Skeletal muscle tissue (tissue), 4 donors: ENCODE measurements around the gene TAOK3. TPM values are rescaled to one million over a fixed set of nuclear protein-coding genes. Genes with fewer than 3 reads are reported as not detected.
A peak's percentile ranks its signal among the peaks of the same experiment; 100 is the strongest.
"Not testable (repeated sequence)": the region's sequence is repeated elsewhere in the genome, so short reads cannot be mapped to it uniquely, and the experiment has no call there.

Experiments used
- H3K27ac ChIP-seq: one replicate; pipeline ENCODE4 v1.7.0; 2013; ENCODE audit warnings: mild to moderate bottlenecking, low read depth, low read length, inconsistent platforms
- H3K27me3 ChIP-seq, 3 donors: one replicate each; pipeline ENCODE4 v1.7.0; 2013; ENCODE audit warnings: low read length in 3 of 3; ENCODE audit not compliant: control insufficient read depth in 3 of 3, insufficient read depth in 3 of 3
- H3K36me3 ChIP-seq, 3 donors: one replicate each; pipeline ENCODE4 v1.7.0; 2013; ENCODE audit warnings: low read length in 3 of 3; ENCODE audit not compliant: control insufficient read depth in 3 of 3, insufficient read depth in 3 of 3
- H3K4me1 ChIP-seq, 3 donors: one replicate each; pipeline ENCODE4 v1.7.0; 2013; ENCODE audit warnings: low read length in 3 of 3, mild to moderate bottlenecking in 3 of 3; ENCODE audit not compliant: control insufficient read depth in 3 of 3, insufficient read depth in 3 of 3
- H3K4me3 ChIP-seq, 3 donors: one replicate each; pipeline ENCODE4 v1.7.0; 2013; ENCODE audit warnings: low read length in 3 of 3
- H3K9ac ChIP-seq, 3 donors: one replicate each; pipeline ENCODE4 v1.7.0; 2013; ENCODE audit warnings: low read length in 3 of 3, mild to moderate bottlenecking in 3 of 3, moderate library complexity in 2 of 3, low read depth in 1 of 3
- H3K9me3 ChIP-seq, 3 donors: one replicate each; pipeline ENCODE4 v1.7.0; 2013; ENCODE audit warnings: low read length in 3 of 3; ENCODE audit not compliant: control insufficient read depth in 3 of 3
- total RNA-seq: library from RNA; depleted of rRNA; stranded (reverse); fragments of >200 nt; gene quantifications from one replicate; pipeline ENCODE4 v1.2.3, GENCODE V29; 2014
- donor health status: Osteomylitis.

TAOK3 gene
- total RNA-seq, 1 donor from 2014 or later: 9.4 TPM

DNA sequence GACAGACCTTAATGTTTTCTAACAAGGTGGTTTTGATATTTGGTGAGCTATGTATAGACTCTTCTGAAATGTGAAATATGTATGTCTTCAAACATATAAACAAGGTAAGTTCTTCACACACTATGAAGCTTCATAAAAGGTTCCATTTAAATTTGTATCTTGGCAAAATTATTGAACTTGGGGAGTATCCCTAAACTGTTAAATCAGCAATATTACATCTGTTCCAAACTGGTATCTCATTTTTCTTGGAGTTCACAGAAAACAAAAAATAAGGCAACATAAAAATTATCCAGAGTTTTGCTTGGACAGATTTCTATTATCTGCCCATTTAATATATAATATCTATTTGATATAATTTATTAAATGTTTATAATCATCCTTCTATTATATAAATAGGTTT, 62.4 kb downstream of the TAOK3 start:
- no peak overlapping the region for H3K4me3 ChIP-seq
- H3K27ac ChIP-seq: no peak overlapping the region
- no peaks in the 10 kb centered on the region for H3K27me3 ChIP-seq
- peaks cover 0 to 2% (median 0%) of the 10 kb centered on the region in 3 donors for H3K4me1 ChIP-seq
- no peaks in the 10 kb centered on the region for H3K9me3 ChIP-seq
- H3K9ac ChIP-seq: no peak overlapping the region
- no peaks in the 10 kb centered on the region for H3K36me3 ChIP-seq

DNA sequence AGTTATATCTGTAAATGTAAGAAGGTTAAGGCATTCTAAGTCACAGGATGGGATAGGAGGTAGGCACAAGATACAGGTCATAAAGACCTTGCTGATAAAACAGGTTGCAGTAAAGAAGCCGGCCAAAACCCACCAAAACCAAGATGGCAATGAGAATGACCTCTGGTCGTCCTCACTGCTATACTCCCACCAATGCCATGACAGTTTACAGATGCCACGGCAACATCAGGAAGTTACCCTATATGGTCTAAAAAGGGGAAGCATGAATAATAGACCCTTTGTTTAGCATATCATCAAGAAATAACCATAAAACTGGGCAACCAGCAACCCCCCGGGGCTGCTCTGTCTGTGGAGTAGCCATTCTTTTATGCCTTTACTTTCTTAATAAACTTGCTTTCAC, 64.7 kb downstream of the TAOK3 start:
- not testable (repeated sequence) for H3K4me3 ChIP-seq, H3K4me1 ChIP-seq, H3K9ac ChIP-seq, H3K27ac ChIP-seq, H3K36me3 ChIP-seq, H3K9me3 ChIP-seq, H3K27me3 ChIP-seq

DNA sequence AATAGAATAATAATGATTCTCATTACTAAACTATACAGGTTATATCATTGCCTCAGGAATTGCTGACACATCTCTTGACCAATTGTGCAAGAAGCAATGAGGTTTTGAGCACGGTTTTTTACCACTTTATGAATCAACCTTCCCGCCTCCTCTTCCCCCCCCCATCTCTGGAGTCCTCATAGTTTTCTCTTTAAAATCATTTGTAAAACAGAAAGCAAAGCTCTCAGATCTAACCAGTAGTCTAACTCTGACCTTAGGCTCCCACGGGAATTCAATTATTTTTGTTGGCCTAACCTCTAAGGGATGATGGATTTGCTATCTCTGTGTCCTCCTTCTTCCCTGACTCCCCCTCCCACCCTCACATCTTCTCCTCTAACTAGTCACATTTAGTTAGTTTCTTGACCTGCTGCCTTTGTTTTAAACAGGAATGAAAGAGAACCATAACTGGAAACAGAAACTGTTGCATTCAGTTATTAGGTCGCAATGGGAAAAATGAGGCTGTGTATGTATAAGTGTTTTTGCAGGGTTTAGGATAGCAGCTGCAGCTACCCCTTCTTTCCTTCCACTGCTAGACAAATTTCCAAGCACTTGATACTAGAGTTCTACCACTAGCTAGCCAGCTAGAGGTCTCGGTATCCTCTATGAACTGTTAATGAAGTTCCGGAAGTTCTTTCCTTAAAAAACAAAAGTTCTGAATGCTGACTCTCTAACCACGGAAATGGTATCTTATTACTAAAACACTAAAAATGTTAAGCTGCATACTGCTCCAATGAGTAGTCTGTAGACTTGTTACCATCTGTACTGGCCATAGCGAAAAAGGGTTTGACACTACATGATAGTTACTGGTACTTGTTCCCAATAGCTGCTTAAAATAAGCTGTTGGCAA, 65.4 kb downstream of the TAOK3 start:
- H3K9ac ChIP-seq: no peak overlapping the region
- no peaks in the 10 kb centered on the region for H3K4me1 ChIP-seq
- H3K27ac ChIP-seq: peak overlapping the region; percentile 2
- peak overlapping the region in 1 of 3 donors; percentile 0 for H3K4me3 ChIP-seq
- no peaks in the 10 kb centered on the region for H3K36me3 ChIP-seq
- no peaks in the 10 kb centered on the region for H3K27me3 ChIP-seq
- H3K9me3 ChIP-seq: no peaks in the 10 kb centered on the region

DNA sequence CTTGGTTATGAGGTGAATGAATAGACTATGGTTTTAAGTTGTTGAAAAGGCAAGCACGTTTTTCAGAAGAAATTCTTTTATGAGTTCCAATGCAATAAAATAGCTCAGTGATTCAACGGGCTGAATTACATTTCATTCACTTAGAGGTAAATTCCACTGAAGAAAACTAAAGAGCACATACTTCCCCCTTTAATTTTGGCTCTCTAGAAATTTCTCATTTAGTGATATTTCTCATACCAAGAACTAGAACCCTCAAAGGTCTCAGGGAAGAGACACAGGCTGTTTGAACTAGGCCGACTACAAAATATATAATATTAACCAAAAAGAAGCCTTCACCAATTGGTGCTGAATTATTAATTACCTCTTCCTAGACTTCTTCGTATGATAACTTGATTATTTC, 68.6 kb downstream of the TAOK3 start:
- Histone ChIP-seq H3K27me3 (no peaks in the 10 kb centered on the region), H3K4me3 (no peak overlapping the region), H3K27ac (no peak overlapping the region), H3K9ac (no peak overlapping the region), H3K36me3 (no peaks in the 10 kb centered on the region), H3K4me1 (no peaks in the 10 kb centered on the region), H3K9me3 (no peaks in the 10 kb centered on the region)

DNA sequence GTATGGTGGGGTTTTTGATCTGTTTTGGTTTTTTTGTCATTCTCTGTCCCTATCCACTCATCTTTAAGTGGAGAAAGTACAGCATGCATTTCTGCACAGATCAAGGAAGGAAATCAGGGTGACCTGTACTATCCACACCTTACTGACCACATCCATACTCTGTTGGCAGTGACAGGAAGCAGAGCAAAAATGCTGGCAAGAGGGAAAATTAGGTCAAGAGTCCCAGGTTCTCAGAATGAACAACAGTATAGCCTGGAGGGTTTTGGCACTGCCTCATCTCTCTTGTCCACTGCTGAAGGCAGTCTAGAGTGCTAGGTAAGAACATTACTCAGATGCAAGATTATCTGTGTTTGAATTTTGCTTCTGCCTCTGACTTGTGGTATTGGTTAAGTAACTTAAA, 70.7 kb downstream of the TAOK3 start:
- Histone ChIP-seq H3K4me1 (no peaks in the 10 kb centered on the region), H3K27ac (no peak overlapping the region), H3K27me3 (no peaks in the 10 kb centered on the region), H3K4me3 (no peak overlapping the region), H3K9me3 (no peaks in the 10 kb centered on the region), H3K36me3 (no peaks in the 10 kb centered on the region), H3K9ac (no peak overlapping the region)

DNA sequence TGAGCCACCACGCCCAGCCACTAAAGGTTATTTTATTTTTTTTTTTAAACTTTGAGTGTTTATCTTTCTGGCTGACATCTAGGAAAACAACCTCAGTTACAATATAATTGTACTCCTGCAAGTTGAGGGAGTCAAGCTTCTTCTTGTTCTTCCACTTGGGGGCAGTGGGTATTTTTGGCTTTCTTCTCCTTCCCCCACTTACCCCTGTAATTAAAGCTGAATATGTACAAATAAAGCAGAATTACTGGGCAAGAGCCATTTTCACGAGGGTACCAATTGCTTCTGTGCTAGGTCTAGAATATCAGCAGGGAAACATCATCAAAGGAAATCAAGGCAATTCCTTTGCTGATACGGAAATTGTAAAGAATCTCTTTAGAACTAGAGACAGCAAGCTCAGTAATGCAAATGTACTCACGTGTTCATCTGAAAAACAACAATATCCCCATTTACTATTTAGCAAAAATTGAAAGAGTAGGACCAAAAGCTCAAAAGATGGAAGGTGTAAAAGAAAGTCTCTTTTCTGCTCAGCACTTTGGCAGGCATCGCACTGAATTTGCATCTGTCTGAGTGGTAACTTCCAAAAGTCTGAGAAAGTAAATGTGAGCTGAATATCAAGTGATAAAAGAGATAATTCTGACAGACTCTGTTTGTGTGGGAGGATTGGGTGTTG, 72.8 kb downstream of the TAOK3 start:
- H3K4me1 ChIP-seq: no peaks in the 10 kb centered on the region
- no peaks in the 10 kb centered on the region for H3K36me3 ChIP-seq
- no peaks in the 10 kb centered on the region for H3K27me3 ChIP-seq
- H3K9me3 ChIP-seq: no peaks in the 10 kb centered on the region
- no peak overlapping the region for H3K9ac ChIP-seq
- no peak overlapping the region for H3K4me3 ChIP-seq
- no peak overlapping the region for H3K27ac ChIP-seq

DNA sequence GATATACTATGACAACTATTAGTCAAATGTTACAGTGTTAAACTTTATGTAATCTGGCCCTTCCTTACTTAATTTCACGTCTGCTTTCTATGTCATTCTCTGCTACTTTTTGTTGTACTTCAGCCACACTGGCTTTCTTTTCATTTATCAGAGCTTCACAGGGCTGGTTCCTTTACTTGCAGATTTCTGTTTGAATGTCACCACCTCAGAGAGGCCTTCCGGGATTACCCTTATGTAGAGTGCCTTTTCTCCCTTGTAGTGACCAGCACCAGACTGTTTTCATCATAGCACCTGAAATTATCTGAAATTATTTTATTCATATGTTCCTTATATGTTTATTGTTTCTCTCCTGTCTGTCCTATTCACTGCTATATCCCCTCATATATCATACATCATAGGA, 75.4 kb downstream of the TAOK3 start:
- H3K9me3 ChIP-seq: no peaks in the 10 kb centered on the region
- H3K4me3 ChIP-seq: no peak overlapping the region
- H3K27ac ChIP-seq: no peak overlapping the region
- no peaks in the 10 kb centered on the region for H3K36me3 ChIP-seq
- H3K27me3 ChIP-seq: no peaks in the 10 kb centered on the region
- no peak overlapping the region for H3K9ac ChIP-seq
- H3K4me1 ChIP-seq: no peaks in the 10 kb centered on the region

DNA sequence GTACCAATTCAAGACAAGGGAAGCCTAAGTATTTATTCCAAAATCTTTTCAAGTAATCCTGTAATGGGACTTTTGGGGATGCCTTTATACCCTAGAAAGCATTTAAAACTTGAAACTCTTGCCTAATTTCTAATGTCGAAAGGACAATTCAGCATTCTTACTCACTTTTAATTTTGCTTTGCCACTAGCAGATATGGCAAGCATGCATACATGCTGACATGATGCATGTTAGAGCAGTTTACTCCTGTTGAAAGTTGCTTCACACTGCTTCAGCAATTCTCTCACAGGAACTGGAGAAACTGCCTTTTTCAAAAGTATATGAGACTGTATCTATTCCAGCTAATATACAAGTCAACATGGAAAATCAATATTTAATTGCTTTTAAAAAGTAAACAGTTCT, 79.9 kb downstream of the TAOK3 start:
- no peak overlapping the region for H3K27ac ChIP-seq
- no peak overlapping the region for H3K9ac ChIP-seq
- H3K27me3 ChIP-seq: no peaks in the 10 kb centered on the region
- peaks cover 0 to 2% (median 0%) of the 10 kb centered on the region in 3 donors for H3K4me1 ChIP-seq
- no peak overlapping the region for H3K4me3 ChIP-seq
- H3K9me3 ChIP-seq: no peaks in the 10 kb centered on the region
- no peaks in the 10 kb centered on the region for H3K36me3 ChIP-seq

DNA sequence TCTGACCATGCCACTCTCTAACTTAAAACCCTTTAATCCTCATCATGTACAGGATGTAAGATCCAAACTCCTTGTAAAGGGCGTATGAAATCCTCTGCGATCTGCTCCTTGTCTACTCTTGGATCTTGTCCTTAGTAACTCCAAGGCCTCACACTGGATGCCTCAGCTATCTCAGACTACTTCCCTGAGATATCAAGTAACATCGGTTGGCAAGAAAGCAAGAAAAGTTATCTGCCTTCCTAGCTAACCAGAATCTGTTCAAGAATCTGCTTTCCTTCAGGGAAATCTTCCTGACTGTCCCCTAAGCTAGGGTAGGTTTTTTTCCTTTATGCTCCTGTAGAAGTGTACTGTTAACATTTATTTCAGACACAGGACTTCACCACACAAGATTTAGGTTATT, 82.6 kb downstream of the TAOK3 start:
- Histone ChIP-seq H3K27ac (no peak overlapping the region), H3K9ac (no peak overlapping the region), H3K4me3 (no peak overlapping the region), H3K36me3 (no peaks in the 10 kb centered on the region), H3K4me1 (peaks cover 0 to 2% (median 0%) of the 10 kb centered on the region in 3 donors), H3K27me3 (no peaks in the 10 kb centered on the region), H3K9me3 (no peaks in the 10 kb centered on the region)

DNA sequence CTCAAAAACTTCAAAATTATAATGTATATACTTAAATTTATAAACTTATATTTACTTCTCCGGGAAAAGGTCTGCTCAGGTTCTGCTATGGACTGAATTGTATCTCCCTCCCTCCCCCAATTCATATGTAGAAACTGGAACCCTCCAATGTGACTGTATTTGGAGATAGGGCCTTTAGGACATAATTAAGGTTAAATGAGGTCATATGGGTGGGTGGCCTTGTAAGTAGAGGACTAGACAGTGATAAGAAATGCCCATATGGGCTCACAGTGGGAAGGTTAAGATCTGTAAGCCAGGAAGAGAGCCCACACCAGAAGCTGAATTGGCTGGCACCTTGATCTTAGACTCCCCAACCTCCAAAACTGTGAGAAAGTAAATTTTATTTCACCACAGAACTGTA, 84.5 kb downstream of the TAOK3 start:
- H3K27ac ChIP-seq: no peak overlapping the region
- peaks cover 0 to 2% (median 2%) of the 10 kb centered on the region in 3 donors for H3K4me1 ChIP-seq
- peaks cover 0 to under 1% (median 0%) of the 10 kb centered on the region in 3 donors for H3K36me3 ChIP-seq
- no peak overlapping the region for H3K9ac ChIP-seq
- H3K27me3 ChIP-seq: no peaks in the 10 kb centered on the region
- no peak overlapping the region for H3K4me3 ChIP-seq
- H3K9me3 ChIP-seq: no peaks in the 10 kb centered on the region
